D341Med (cell line): ENCODE data around the gene SETD7.
A peak's percentile ranks its signal among the peaks of the same experiment; 100 is the strongest.
"Not testable (repeated sequence)": the region's sequence is repeated elsewhere in the genome, so short reads cannot be mapped to it uniquely, and the experiment has no call there.

Source experiments
- DNase-seq: peaks from one replicate; pipeline ENCODE4 v3.0.0; 2012; ENCODE audit warnings: low spot score

SETD7 gene

GRCh38 chr4:139465922-139466321 is 90.1 kb downstream of the SETD7 start:
- DNase-seq = no peak

GRCh38 chr4:139464512-139464911 is 91.5 kb downstream of the SETD7 start:
- DNase-seq = not testable (repeated sequence)

- DNase-seq = no peak
Observed at GRCh38 chr4:139461022-139461628, 94.9 kb downstream of the SETD7 start.

GRCh38 chr4:139460565-139460964 is 95.5 kb downstream of the SETD7 start:
- no peak for DNase-seq

GRCh38 chr4:139458999-139459398 is 97.0 kb downstream of the SETD7 start:
- no peak for DNase-seq

GRCh38 chr4:139458543-139458942 is 97.5 kb downstream of the SETD7 start:
- no peak for DNase-seq

GRCh38 chr4:139457318-139457717 is 98.7 kb downstream of the SETD7 start:
- DNase-seq = no peak

GRCh38 chr4:139455126-139455538 is 100.9 kb downstream of the SETD7 start:
- DNase-seq = no peak

- DNase-seq = no peak
Observed at GRCh38 chr4:139454111-139455045, 101.6 kb downstream of the SETD7 start, which contains the start of gene RAB33B. TSS of gene RAB33B (plus strand) at chr4:139454121. CDS start at chr4:139454196, 75 bp downstream.

GRCh38 chr4:139453371-139454110 is 102.5 kb downstream of the SETD7 start:
- DNase-seq = peak; percentile 96

GRCh38 chr4:139453041-139453370 is 103.0 kb downstream of the SETD7 start:
- DNase-seq = no peak

- DNase-seq = no peak
Observed at GRCh38 chr4:139451997-139452396, 104.0 kb downstream of the SETD7 start.

GRCh38 chr4:139450586-139450985 is 105.4 kb downstream of the SETD7 start:
- no peak for DNase-seq

- not testable (repeated sequence) for DNase-seq
Observed at GRCh38 chr4:139447078-139447477, 108.9 kb downstream of the SETD7 start.
